Measurements from ENCODE around the gene RNF114. TPM values are rescaled to one million over a fixed set of nuclear protein-coding genes. Genes with fewer than 3 reads are reported as not detected.

RNF114 gene
- polyA plus RNA-seq, 1 donor from 2014 or later = 109 TPM

- Histone ChIP-seq H3K27me3 (ENCODE audit: insufficient read depth, low read depth, low read length) (no peaks in the 10 kb centered on the region), H2AFZ (ENCODE audit: low read depth, low read length) (no peak overlapping the region)
Observed at GRCh38 chr20:49887251-49888211, 48.7 kb upstream of the RNF114 start.

More at GRCh38 chr20:49887251-49888211, 48.7 kb upstream of the RNF114 start:
- TF ChIP-seq SMC3 (conservative IDR thresholded peaks at IDR 0.05; ENCODE audit: poor library complexity) (no peak), MXI1 (conservative IDR thresholded peaks at IDR 0.05; ENCODE audit: poor library complexity, severe bottlenecking) (no peak), EZH2 (IDR thresholded peaks at IDR 0.05; ENCODE audit: borderline replicate concordance, insufficient read depth, low read length, poor library complexity, severe bottlenecking) (no peak), RAD21 (conservative IDR thresholded peaks at IDR 0.05) (no peak), REST (IDR thresholded peaks at IDR 0.05; ENCODE audit: borderline replicate concordance) (no peak), POLR2AphosphoS5 (IDR thresholded peaks at IDR 0.05) (no peak), TAF1 (IDR thresholded peaks at IDR 0.05; ENCODE audit: low read depth) (no peak), EP300 (conservative IDR thresholded peaks at IDR 0.05; ENCODE audit: poor library complexity, severe bottlenecking) (no peak)
- TF ChIP-seq, protein P1, sequence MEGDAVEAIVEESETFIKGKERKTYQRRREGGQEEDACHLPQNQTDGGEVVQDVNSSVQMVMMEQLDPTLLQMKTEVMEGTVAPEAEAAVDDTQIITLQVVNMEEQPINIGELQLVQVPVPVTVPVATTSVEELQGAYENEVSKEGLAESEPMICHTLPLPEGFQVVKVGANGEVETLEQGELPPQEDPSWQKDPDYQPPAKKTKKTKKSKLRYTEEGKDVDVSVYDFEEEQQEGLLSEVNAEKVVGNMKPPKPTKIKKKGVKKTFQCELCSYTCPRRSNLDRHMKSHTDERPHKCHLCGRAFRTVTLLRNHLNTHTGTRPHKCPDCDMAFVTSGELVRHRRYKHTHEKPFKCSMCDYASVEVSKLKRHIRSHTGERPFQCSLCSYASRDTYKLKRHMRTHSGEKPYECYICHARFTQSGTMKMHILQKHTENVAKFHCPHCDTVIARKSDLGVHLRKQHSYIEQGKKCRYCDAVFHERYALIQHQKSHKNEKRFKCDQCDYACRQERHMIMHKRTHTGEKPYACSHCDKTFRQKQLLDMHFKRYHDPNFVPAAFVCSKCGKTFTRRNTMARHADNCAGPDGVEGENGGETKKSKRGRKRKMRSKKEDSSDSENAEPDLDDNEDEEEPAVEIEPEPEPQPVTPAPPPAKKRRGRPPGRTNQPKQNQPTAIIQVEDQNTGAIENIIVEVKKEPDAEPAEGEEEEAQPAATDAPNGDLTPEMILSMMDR (IDR thresholded peaks at IDR 0.05; ENCODE audit: poor library complexity, severe bottlenecking) = no peak
- no peaks in the 10 kb centered on the region for H3K9me2 ChIP-seq (ENCODE audit: insufficient read depth, low read length)
- peaks cover 4% of the 10 kb centered on the region for H3K36me3 ChIP-seq (ENCODE audit: insufficient read depth, low read length)
- no peaks in the 10 kb centered on the region for H3F3A ChIP-seq (ENCODE audit: insufficient read depth, low read length, poor library complexity, severe bottlenecking)
- no peaks in the 10 kb centered on the region for H3K9me3 ChIP-seq (ENCODE audit: low read length)
- H3K4me3 ChIP-seq (ENCODE audit: low read length) = no peak overlapping the region
- H3K27ac ChIP-seq (ENCODE audit: low read length) = no peak overlapping the region
- H3K4me2 ChIP-seq (ENCODE audit: low read length) = no peak overlapping the region
- no peaks in the 10 kb centered on the region for H3K79me2 ChIP-seq (replicated peaks; ENCODE audit: insufficient read depth, low read length)
- H3K9ac ChIP-seq (ENCODE audit: low read length) = no peak overlapping the region
- H4K20me1 ChIP-seq (ENCODE audit: insufficient read depth) = no peaks in the 10 kb centered on the region
